Measurements from ENCODE around the gene APOC1.
A peak's percentile ranks its signal among the peaks of the same experiment; 100 is the strongest.
"Not testable (repeated sequence)": the region's sequence is repeated elsewhere in the genome, so short reads cannot be mapped to it uniquely, and the experiment has no call there.

Gene APOC1

DNA sequence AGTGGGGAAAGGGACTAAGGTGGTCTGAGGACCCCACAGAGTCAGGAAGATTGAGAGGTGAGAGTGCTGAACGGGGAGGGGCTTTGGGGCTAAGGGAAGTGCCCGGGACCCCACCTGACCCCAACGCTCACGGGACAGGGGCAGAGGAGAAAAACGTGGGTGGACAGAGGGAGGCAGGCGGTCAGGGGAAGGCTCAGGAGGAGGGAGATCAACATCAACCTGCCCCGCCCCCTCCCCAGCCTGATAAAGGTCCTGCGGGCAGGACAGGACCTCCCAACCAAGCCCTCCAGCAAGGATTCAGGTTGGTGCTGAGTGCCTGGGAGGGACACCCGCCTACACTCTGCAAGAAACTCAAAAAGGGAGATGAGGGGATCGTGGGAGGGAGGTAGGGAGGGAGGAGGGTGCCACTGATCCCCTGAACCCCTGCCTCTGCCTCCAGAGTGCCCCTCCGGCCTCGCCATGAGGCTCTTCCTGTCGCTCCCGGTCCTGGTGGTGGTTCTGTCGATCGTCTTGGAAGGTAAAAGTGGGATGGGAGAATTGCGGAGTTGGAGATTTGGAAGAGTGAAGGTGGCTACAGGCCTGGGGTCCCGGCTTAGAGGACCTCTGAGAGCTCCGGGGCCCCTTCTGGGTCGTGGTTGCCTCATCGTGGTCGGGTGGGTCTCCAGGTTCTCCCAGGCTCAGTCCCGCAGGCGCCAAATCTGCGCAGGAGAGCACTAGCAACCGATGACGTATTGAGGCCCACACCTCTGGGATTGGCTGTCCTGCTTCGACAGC lies at the start of gene APOC1:
Gene APOC1 (plus strand): TSS at position 176 of the 774 bp plus-strand sequence. CDS start 284 bp downstream, at position 460.
- peak; percentile 40 for DNase-seq (ENCODE audit: low read depth)

DNA sequence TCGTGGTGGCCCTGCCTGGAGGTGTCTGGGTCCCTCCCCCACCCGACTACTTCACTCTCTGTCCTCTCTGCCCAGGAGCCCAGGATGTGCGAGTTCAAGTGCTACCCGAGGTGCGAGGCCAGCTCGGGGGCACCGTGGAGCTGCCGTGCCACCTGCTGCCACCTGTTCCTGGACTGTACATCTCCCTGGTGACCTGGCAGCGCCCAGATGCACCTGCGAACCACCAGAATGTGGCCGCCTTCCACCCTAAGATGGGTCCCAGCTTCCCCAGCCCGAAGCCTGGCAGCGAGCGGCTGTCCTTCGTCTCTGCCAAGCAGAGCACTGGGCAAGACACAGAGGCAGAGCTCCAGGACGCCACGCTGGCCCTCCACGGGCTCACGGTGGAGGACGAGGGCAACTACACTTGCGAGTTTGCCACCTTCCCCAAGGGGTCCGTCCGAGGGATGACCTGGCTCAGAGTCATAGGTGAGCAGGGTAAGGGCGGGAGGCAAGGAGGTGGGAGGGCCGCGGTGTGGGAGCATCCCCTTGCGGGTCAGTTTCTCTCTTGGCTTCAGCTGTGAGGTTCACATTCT lies 49.1 kb upstream of the APOC1 start:
- DNase-seq (ENCODE audit: low read depth), result no peak

DNA sequence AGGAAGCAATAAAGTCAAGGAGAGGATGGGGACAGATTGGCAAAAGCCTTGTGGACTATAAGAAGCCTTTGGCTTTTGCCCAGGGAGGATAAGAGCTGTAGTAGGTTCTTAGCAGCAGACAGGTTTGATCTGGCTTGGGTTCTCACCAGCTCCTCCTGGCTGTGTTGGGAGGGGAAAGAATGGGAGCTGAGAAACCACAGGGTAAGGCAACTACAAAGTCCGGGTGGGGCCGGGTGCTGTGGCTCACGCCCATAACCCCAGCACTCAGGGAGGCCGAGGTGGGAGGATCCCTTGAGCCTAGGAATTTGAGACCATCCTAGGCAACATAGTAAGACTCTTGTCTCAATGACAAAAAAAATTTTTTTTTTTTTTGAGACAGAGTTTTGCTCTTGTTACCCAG lies 47.7 kb upstream of the APOC1 start:
- no peak for DNase-seq (ENCODE audit: low read depth)

DNA sequence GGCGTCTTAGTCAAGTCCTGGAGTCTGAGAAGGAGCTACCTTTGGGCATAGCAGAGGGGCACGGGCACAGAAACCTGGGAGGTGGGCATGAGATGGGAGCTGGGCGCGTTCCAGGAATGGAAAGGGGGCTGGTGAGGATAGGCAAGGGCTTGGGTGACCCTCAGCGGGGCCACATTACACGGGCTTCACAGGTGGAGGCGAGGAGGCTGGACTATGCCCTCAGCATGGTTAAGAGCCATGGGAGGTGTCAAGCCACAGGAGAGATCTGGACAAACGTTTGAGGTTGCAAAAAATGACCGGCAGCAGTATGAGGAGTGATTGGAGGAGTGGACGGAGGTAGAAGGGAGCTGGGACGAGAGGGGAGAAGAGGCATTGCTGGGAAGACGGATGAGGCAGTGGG lies 46.8 kb upstream of the APOC1 start:
- no peak for DNase-seq (ENCODE audit: low read depth)

DNA sequence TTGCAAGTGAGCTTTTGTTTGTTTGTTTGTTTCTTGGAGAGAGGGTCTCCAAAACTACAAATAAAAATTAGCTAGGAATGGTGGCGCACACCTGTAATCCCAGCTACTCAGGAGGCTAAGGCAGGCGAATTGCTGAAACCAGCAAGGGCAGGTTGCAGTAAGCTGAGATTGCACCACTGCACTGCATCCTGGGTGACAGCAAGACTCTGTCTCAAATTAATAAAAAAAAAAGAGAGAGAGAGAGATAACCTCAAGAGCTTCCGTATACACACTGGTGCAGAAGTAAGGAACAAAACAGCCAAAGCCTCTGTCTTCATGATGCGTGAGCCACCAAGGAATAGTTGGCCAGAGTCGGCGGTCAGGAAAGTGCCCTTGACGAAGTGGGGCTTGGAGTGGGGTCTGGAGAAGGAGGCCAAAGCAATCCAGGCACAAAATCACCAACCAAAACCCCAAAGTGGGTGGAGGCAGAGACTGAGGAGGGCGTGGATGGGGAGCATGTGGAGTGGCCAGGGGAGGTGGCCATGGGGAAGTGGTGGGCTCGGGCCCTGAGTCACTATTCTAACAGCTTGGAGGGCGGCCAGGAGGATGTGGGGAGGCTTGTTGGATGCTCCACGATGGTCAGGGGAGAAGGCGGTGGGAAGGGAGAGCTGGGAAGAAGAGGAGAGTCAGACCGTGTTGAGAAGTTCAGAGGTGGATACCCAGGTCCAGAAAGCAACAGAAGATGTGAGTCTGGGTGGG lies 44.5 kb upstream of the APOC1 start:
- DNase-seq (ENCODE audit: low read depth), result no peak

DNA sequence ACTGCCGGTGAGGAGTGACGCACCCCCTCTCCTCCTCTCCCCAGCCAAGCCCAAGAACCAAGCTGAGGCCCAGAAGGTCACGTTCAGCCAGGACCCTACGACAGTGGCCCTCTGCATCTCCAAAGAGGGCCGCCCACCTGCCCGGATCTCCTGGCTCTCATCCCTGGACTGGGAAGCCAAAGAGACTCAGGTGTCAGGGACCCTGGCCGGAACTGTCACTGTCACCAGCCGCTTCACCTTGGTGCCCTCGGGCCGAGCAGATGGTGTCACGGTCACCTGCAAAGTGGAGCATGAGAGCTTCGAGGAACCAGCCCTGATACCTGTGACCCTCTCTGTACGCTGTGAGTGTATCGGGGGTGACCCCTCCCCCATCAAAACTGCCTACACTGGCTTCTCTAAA lies 42.6 kb upstream of the APOC1 start:
- DNase-seq (ENCODE audit: low read depth), result no peak

DNA sequence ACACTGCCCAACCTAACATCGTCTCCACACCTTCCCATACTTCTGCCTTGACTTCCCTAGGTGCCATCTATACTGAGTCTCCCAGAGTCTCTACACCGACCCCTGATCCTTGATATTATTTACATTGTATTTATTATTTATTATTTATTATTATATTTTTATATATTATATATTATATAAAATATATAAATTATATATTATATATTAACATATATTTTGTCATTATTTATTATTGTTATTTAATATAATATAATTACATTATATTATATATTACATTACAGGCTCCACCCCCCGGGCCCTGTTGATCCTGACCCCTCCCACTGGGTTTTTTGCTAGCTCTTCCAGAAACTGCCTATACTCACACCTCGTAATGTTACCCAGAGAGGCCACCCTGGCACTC lies 41.7 kb upstream of the APOC1 start:
- DNase-seq (ENCODE audit: low read depth), result no peak

DNA sequence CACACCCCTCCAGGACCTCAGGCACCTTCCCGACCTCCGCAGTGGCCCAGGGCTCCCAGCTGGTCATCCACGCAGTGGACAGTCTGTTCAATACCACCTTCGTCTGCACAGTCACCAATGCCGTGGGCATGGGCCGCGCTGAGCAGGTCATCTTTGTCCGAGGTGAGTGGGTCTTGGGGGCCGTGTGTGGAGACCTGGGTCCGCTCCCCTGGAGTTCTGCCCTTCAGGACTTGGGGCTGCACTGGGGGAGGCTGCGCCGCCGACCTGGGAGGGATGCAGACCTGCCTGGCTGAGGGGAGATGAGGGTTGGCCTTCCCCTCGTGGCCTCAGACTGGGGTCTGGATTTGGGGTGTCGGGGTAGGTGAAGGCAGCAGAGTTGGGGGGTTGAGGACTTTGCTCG lies 40.1 kb upstream of the APOC1 start:
- DNase-seq (ENCODE audit: low read depth), result no peak

DNA sequence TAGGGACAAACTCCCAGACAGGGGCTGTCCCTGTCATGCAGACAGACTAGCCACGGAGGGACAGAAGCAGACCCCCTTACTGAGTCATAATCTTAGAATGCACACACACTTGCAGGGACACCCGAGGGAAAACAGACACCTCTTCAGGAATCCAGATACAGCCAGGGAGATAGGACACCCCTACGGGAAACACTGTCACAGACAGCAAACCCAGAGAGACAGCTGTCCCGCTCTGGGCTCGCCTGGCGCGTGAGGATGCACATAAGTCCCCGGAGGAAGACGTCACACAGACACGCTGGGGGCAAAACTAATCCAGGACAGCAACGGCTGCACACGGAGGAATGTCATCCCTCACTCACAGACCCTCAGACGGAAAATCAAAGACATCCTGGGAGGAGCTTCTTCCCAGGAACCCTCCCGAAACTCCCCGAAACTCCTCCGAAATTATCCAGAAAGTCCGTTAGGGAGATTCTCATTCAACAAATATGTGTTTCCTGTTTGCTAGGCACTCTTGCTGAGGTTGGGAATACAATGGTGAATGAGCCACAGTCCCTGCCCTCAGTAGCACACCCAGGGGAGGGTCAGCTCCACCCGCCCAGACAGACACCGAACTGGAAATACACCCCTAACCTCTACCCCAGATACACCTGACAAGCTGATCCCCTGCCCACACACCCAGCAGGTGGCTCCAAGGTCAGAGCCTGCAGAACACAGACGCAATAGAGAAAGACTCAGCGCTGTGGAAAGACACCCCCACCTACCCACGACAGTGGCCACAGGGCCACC lies 38.5 kb upstream of the APOC1 start:
- no peak for DNase-seq (ENCODE audit: low read depth)

DNA sequence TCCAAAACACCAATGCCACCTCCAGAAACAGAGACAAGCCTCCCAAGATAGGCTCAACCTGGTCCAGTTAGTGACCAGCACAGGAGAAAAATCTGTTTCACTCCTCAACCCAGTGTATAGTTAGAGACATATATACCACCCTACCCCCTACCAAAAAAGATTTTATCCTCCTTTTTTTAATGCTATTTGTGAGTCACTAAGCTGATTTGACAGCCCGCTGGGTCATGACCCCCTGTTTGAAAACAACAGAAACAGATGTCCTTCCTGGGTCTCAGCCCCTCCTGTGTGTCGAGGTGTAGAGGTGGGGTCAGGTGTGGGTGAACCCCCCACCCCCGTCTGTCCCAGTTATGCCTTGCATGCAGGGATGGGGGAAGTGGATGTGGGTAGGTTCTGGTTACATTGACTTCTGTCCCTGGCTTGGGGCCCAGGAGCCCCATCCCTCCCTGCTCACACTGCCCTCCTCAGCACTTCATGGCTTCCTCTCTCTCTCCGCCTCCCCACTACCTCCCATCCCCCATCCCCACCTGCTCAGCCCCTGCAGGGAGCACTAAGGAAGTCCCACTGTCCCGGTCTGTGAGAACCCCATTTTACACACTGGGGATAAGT lies 37.4 kb upstream of the APOC1 start:
- no peak for DNase-seq (ENCODE audit: low read depth)

DNA sequence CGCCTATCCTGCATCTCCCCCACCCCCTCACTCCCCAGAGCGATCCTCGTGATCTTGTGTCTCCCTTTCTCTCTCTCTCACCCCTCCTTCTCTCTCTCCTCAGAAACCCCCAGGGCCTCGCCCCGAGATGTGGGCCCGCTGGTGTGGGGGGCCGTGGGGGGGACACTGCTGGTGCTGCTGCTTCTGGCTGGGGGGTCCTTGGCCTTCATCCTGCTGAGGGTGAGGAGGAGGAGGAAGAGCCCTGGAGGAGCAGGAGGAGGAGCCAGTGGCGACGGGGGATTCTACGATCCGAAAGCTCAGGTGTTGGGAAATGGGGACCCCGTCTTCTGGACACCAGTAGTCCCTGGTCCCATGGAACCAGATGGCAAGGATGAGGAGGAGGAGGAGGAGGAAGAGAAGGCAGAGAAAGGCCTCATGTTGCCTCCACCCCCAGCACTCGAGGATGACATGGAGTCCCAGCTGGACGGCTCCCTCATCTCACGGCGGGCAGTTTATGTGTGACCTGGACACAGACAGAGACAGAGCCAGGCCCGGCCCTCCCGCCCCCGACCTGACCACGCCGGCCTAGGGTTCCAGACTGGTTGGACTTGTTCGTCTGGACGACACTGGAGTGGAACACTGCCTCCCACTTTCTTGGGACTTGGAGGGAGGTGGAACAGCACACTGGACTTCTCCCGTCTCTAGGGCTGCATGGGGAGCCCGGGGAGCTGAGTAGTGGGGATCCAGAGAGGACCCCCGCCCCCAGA lies 36.1 kb upstream of the APOC1 start:
- no peak for DNase-seq (ENCODE audit: low read depth)

DNA sequence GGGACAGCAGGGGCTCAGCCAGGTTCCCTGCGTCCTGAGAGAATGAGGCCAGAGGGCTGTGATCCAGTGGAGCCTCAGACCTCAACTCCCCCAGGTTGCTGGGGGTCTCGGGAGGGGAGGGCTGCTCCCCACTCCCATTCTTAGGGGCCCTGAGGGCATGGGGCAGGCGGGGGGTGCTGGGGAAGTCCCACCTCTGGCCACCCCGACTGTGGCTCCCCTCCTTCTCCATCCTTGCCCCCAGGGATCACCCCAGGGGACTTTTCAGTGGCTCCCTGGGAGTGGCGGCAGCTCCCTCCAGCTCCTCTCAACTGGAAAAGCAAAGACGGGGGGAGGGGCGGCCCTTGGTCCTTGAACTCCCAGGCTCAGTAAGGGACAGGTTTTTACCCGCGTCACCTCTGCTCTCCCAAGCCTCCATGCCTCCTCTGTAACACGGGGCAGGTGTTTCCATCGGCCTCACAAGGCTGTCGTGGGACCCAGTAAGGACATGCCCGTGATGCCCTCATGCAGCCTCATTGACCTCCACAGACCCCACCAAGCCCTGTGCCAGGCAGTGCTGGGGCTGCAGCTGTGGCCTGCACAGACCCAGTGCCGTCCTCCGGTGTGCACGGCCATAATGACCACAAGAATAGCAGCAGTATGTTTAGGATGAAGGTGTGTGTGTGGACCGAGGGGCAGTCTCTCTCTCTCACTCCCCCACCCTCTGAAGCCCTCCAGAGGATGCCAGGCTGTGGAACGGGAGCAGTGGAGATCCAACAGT lies 34.9 kb upstream of the APOC1 start:
- no peak for DNase-seq (ENCODE audit: low read depth)

DNA sequence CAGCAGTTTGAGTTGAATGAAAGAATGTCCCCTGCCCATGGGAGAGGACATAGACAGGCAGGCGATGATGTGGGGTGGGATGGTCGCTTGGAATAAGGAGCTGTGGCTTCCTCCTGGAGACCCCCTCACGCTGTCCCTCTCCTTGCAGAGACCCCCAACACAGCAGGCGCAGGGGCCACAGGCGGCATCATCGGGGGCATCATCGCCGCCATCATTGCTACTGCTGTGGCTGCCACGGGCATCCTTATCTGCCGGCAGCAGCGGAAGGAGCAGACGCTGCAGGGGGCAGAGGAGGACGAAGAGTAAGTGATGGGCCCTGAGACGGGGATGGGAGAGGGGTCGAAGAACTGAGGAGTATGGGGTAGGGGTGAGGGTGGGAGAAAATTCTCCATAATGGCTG lies 32.3 kb upstream of the APOC1 start:
- no peak for DNase-seq (ENCODE audit: low read depth)

DNA sequence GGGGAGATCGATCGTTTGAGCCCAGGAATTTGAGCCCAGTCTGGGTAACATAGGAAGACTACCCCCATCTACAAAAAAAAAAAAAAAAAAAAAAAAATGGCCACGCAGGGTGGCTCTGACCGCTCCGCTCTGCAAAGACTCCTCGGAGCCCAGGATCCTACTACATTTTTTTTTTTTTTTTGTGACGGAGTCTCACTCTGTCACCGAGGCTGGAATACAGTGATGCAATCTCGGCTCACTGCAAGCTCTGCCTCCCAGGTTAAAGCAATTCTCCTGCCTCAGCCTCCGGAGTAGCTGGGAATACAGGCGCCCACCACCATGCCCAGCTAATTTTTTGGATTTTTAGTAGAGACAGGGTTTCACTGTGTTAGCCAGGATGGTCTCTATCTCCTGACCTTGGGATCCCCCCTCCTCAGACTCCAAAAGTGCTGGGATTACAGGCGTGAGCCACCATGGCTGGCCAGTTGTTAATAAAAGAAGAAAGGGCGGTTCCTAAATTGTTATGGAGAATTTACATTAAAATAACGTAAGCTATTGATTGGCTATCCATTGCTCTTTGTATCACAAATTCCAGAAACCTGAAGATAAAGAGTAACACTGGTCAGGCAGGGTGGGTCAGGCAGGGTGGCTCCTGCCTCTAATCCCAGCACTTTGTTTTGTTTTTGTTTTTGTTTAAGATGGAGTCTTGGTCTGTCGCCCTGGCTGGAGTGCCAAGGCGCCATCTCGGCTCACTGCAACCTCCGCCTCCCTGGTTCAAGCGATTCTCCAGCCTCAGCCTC lies 31.6 kb upstream of the APOC1 start:
- DNase-seq (ENCODE audit: low read depth), result not testable (repeated sequence)

DNA sequence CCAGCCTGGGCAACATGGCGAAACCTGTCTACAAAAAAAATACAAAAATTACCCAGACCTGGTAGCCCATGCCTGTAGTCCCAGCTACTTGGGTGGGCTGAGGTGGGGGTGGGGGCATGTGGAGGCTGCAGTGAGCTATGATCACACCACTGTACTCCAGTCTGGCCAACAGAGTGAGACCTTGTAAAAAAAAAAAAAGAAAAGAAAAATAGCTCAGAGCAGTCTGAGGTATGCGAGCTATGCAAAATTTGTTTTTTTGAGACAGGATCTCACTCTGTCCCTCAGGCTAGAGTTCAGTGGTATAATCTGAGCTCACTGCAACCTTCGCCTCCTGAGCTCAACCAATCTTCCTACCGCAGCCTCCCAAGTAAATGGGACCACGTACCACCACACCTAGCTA lies 30.5 kb upstream of the APOC1 start:
- no peak for DNase-seq (ENCODE audit: low read depth)

DNA sequence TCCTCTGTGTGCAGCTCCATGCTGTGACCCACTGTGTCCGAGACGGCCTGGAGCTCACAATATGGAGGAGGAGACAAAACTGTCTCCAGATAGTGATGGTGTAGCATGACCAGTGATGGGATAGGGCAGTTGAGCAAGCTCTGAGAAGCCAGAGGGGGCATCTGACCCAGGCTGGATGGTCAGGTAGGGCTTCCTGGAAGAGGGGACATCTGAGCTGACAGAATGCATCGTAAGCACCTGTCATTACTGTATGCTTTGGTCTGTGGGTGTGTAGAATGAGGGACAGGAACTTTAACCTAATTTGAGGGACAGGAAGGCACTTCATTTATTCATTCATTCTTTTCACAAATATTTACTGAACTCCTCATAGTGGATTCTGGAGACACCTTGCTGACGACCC lies 29.8 kb upstream of the APOC1 start:
- DNase-seq (ENCODE audit: low read depth), result no peak

DNA sequence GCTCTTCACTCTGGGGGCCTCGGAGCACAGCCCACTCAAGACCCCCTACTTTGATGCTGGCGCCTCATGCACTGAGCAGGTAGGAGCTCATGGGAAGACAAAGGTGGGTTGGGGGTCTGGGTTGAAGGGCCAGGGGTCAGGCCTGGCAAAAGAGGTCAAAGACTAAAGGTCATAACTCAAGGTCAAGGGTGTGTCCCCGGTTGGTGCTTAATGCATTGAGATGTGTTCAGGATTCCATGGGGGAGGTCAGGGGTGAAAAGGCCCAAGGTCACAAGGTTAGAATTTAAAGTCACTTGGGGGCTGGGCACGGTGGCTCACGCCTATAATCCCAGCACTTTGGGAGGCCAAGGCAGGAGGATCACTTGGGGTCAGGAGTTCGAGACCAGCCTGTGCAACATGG lies 28.3 kb upstream of the APOC1 start:
- no peak for DNase-seq (ENCODE audit: low read depth)

DNA sequence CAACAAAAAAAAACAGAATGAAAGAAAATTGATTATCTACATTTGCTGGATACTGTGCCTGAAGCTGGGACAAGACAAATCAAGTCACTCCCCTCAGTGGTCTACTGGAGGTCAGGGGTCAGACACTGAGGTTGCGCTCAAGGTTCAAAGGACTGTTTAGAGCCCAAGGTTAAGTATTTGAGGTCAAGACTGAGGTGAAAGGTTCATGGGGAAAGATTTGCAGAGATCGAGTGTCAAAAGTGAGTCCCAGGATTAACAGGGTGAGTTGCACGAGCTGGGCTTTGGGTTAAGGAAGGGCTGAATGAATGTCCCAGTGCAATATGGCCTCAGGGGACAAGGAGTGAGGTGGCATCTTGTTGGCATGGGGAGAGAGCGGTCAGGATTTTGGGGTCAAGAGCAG lies 26.8 kb upstream of the APOC1 start:
- no peak for DNase-seq (ENCODE audit: low read depth)

DNA sequence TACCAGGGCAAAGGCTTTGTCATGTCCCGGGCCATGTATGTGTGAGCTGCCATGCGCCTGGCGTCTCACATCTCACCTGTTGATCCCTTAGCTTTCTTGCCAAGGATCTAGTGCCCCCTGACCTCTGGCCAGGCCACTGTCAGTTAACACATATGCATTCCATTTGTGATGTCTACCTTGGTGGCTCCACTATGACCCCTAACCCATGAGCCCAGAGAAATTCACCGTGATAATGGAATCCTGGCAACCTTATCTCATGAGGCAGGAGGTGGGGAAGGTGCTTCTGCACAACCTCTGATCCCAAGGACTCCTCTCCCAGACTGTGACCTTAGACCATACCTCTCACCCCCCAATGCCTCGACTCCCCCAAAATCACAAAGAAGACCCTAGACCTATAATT lies 26.1 kb upstream of the APOC1 start:
- not testable (repeated sequence) for DNase-seq (ENCODE audit: low read depth)

DNA sequence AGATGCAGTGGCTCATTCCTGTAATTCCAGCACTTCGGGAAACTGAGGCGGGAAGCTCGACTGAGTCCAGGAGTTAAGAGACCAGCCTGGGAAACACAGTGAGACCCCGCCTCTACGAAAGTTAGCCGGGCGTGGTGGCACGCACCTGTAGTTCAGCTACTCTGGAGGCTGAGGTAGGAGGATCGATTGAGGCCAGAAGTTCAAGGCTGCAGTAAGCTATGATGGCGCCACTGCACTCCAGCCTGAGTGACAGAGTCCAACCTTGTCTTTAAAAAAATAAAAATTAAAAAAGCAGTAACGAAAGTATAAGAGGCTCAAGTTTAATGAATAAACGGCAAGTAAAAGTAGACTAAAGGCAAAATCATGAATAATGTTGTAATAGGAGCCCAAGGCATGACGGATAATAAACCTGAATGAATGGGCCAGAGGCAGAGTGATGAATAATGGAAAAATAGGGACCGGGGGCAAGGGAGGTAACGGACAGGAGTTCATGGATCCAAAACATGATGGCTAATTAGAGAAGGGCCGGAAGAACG lies 24.5 kb upstream of the APOC1 start:
- DNase-seq (ENCODE audit: low read depth), result no peak

Measured in GM04504 (cell line).